ENCODE measurements around the gene PPP6R2. TPM values are rescaled to one million over a fixed set of nuclear protein-coding genes. Genes with fewer than 3 reads are reported as not detected.

PPP6R2 gene
- total and polyA plus RNA-seq, 2 of the 8 experiments (the other 6 are each of a cell fraction or from before 2014, with no cell fraction given) = 25.0 to 32.2 TPM

GRCh38 chr22:50444663-50445062 is 101.5 kb downstream of the PPP6R2 start:
- no peak overlapping the region for H4K91ac ChIP-seq (replicated peaks; ENCODE audit: insufficient read length, low read length)
- H3K4me2 ChIP-seq (ENCODE audit: insufficient read depth in 1 of 2, low read depth in 2 of 2, low read length in 2 of 2) = no peak overlapping the region
- no peak overlapping the region for H2BK12ac ChIP-seq (ENCODE audit: low read depth, low read length)
- no peaks in the 10 kb centered on the region for H3K79me2 ChIP-seq (ENCODE audit: control insufficient read depth in 1 of 2, insufficient read depth in 2 of 2, low read length in 2 of 2)
- H3K56ac ChIP-seq (replicated peaks; ENCODE audit: insufficient read length, low read depth, low read length) = no peak overlapping the region
- H3K4ac ChIP-seq (replicated peaks; ENCODE audit: insufficient read length, low read depth, low read length) = no peak overlapping the region
- H3K27ac ChIP-seq (ENCODE audit: low read depth, low read length) = no peak overlapping the region
- H4K20me1 ChIP-seq (replicated peaks in 1 of 2; ENCODE audit: control insufficient read depth in 1 of 2, insufficient read depth in 2 of 2, low read length in 2 of 2) = peaks cover 17 to 18% of the 10 kb centered on the region in 2 experiments
- H3K23ac ChIP-seq (ENCODE audit: insufficient read length) = no peak overlapping the region
- H3K4me1 ChIP-seq (replicated peaks in 1 of 4; ENCODE audit: control insufficient read depth in 3 of 4, insufficient read depth in 4 of 4, low read length in 3 of 4) = peaks cover 0 to 9% (median 4%) of the 10 kb centered on the region in 4 experiments; a peak in 5 of 7 replicates
- no peaks in the 10 kb centered on the region for H3K23me2 ChIP-seq (ENCODE audit: low read depth, low read length)
- no peak overlapping the region for H4K5ac ChIP-seq (ENCODE audit: insufficient read length, low read depth, low read length)
- no peak overlapping the region for H2BK120ac ChIP-seq (replicated peaks; ENCODE audit: low read depth, low read length)
- TF ChIP-seq CHD1 (IDR thresholded peaks at IDR 0.05; ENCODE audit: low read depth, low read length) = no peak
- H3K18ac ChIP-seq (ENCODE audit: extremely low read depth, low read length) = no peak overlapping the region
- no peak overlapping the region for H2BK20ac ChIP-seq (ENCODE audit: low read length)
- DNase-seq (ENCODE audit: low read depth in 1 of 2, low spot score in 2 of 2) (no peak), FAIRE-seq (no peak)
- peaks cover 5 to 27% (median 15%) of the 10 kb centered on the region in 4 experiments; a peak in 7 of 8 replicates for H3K36me3 ChIP-seq (ENCODE audit: control insufficient read depth in 2 of 4, insufficient read depth in 4 of 4, low read length in 3 of 4)
- H3K14ac ChIP-seq (ENCODE audit: insufficient read length) = no peak overlapping the region
- ChIA-PET CTCF (ENCODE audit: partially characterized antibody) (interaction anchor here (0.6 to 1.9 kb wide), 9 partner anchors 13 to 255 kb away, joined by 3 to 5 read pairs (median 3); no protein-coding TSS in a partner anchor), POLR2A (ENCODE audit: partially characterized antibody) (interaction anchor here (0.7 to 1.8 kb wide), 7 partner anchors 12 to 201 kb away, joined by 3 to 6 read pairs (median 5); partner anchors contain the start of genes LMF2, NCAPH2, SCO2 and TUBGCP6)
- H4K8ac ChIP-seq (ENCODE audit: extremely low read depth, insufficient read depth, low read length) = peak overlapping the region; percentile 68; the same call in 1 of the 2 replicates
- 90% methylated on average over 5 of the region's 5 CpGs; no CpG with 5 or more reads in 1 of the 2 experiments for WGBS, 2 experiments (ENCODE audit: extremely low coverage in 1 of 2, insufficient coverage in 1 of 2, insufficient read length in 1 of 2, insufficient replicate concordance in 2 of 2, low coverage in 1 of 2, low lambda C conversion rate in 2 of 2, missing lambda C conversion rate in 1 of 2)
- no peak overlapping the region for H2AFZ ChIP-seq (ENCODE audit: low read length)
- H3K9ac ChIP-seq (replicated peaks in 1 of 4; ENCODE audit: extremely low read depth in 1 of 4, low read depth in 3 of 4, low read length in 3 of 4) = no peak overlapping the region
- H2BK5ac ChIP-seq (ENCODE audit: low read depth, low read length) = no peak overlapping the region
- no peak overlapping the region for H2BK15ac ChIP-seq (ENCODE audit: low read length)
- H3K27me3 ChIP-seq (replicated peaks in 1 of 4; ENCODE audit: control insufficient read depth in 3 of 4, extremely low read depth in 1 of 4, insufficient read depth in 3 of 4, low read length in 3 of 4) = no peaks in the 10 kb centered on the region
- no peaks in the 10 kb centered on the region for H3K9me3 ChIP-seq (ENCODE audit: insufficient read depth in 2 of 2, low read depth in 1 of 2, low read length in 1 of 2)
- no peaks in the 10 kb centered on the region for H3K79me1 ChIP-seq (ENCODE audit: low read depth, low read length)
- H3K4me3 ChIP-seq (ENCODE audit: extremely low read depth in 1 of 4, insufficient read depth in 2 of 4, low read depth in 3 of 4, low read length in 4 of 4) = no peak overlapping the region
- no peak overlapping the region for H2AK5ac ChIP-seq (ENCODE audit: low read depth, low read length)
